Hepatocyte (in vitro differentiated cells): Measurements from ENCODE around the gene PCDHB5.
"Not testable (repeated sequence)": the region's sequence is repeated elsewhere in the genome, so short reads cannot be mapped to it uniquely, and the experiment has no call there.

Experiments used
- CTCF ChIP-seq: fragments of 200-600 bp; sonication (generic); IDR thresholded peaks from 2 replicates; pipeline ENCODE4 v1.5.1; 2016; ENCODE audit warnings: antibody characterized with exemption, mild to moderate bottlenecking; ENCODE audit not compliant: poor library complexity
- EZH2 ChIP-seq: fragments of 200-600 bp; sonication (generic); IDR thresholded peaks from 2 replicates; pipeline ENCODE4 v1.6.1; 2016; ENCODE audit warnings: antibody characterized with exemption, mild to moderate bottlenecking, borderline replicate concordance
- EZH2phosphoT487 ChIP-seq: fragments of 200-600 bp; sonication (generic); IDR thresholded peaks from one replicate; pipeline ENCODE4 v1.6.1; 2018; ENCODE audit warnings: antibody characterized with exemption, mild to moderate bottlenecking, low read depth, moderate library complexity; ENCODE audit not compliant: unreplicated experiment, severe bottlenecking

- not testable (repeated sequence) for TF ChIP-seq EZH2, CTCF, EZH2phosphoT487
Observed at GRCh38 chr5:141123396-141124135, 11.4 kb upstream of the PCDHB5 start.
